Amygdala (tissue), 56 donors: ENCODE results near the gene DNAJC17.

Experiments used
- DNase-seq, 56 donors: peaks; one replicate each; lab custom pipeline; 2025; lab: John Stamatoyannopoulos, UW

The DNAJC17 gene, protein sequence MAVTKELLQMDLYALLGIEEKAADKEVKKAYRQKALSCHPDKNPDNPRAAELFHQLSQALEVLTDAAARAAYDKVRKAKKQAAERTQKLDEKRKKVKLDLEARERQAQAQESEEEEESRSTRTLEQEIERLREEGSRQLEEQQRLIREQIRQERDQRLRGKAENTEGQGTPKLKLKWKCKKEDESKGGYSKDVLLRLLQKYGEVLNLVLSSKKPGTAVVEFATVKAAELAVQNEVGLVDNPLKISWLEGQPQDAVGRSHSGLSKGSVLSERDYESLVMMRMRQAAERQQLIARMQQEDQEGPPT

DNA sequence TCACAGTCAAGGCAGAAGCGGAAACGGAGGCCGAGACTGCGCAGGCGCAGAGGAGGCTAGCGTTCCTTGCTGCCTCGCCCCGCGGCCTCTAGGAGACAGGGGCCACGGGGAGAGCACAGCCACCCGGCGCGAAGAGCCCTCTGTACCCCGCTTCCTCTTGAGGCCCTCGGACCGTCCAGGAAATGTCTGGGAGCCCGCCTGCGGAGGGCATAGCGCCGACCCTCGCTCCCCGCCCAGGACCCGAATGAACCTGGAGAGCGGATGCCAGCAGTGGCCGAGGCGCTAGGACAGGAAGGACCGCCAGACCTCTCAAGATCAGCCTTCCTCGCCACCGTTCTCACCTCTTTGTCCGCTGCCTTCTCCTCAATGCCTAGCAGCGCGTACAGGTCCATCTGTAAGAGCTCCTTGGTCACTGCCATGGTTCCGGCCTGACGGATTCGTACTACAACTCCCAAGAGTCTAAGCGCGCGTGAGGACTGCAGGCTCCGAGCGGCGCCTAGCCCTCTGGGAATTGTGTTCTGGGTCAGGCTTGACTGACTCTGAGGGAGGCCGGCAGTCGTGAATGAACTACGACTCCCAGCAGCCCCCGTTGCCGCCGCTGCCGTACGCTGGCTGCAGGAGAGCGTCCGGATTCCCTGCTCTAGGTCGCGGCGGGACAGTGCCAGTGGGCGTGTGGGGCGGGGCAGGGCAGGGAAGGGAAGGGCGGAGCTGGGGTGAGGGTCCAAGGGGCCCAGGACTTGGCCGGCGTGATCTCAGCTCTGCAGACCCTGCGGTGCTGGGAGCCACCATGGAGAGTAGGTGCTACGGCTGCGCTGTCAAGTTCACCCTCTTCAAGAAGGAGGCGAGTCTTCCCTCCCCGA is at the start of gene DNAJC17, which contains the start of gene ZFYVE19:
TSS of gene DNAJC17 (minus strand) at position 446 of the 860 bp plus-strand sequence. CDS start at position 419, 27 bp downstream.
TSS of gene ZFYVE19 (plus strand) at position 62 of the 860 bp plus-strand sequence. CDS start at position 563, 501 bp downstream.
- peak; percentile 60 to 99 (median 96) for DNase-seq

DNA sequence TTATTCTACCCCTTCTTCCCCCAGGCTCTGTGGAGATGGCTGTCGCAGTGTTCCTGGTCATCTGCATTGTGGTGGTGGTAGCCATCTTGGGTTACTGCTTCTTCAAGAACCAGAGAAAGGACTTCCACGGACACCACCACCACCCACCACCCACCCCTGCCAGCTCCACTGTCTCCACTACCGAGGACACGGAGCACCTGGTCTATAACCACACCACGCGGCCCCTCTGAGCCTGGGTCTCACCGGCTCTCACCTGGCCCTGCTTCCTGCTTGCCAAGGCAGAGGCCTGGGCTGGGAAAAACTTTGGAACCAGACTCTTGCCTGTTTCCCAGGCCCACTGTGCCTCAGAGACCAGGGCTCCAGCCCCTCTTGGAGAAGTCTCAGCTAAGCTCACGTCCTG is 49.5 kb upstream of the DNAJC17 start:
- no peak for DNase-seq

DNA sequence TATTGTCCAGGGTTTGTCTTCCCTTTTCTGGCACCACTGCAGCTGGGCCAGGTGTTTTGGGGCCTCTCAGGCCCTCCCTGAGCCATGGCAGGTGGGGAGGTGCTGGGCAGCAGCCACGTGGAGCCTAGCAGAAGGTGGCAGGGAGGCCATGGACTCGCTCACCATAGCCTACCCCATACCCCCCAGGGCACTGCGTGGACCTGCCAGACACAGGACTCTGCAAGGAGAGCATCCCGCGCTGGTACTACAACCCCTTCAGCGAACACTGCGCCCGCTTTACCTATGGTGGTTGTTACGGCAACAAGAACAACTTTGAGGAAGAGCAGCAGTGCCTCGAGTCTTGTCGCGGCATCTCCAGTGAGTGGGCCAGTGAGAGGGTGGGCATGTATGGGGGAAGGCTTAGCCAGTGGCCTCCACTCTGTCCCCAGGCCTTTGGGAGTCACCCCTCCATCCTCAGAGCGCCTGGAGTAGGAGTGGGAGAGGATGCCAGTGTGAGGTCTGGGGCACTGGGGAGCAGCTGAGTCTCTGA is 48.5 kb upstream of the DNAJC17 start:
- DNase-seq: no peak

DNA sequence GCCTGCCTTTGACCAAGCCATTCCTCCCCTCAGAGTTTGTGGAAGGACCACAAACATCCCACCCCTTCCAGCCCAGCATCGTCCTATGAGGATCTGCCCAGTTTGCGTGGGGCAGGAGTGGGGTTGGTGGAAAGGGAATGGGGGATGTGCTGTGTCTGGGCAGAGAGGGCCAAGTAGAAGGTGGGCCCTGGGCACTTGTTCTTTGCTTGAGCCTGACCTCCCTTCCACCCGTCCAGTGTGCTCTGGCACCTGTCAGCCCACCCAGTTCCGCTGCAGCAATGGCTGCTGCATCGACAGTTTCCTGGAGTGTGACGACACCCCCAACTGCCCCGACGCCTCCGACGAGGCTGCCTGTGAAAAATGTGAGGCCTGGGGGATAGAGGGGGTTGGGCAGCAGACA is 46.9 kb upstream of the DNAJC17 start:
- DNase-seq: no peak

DNA sequence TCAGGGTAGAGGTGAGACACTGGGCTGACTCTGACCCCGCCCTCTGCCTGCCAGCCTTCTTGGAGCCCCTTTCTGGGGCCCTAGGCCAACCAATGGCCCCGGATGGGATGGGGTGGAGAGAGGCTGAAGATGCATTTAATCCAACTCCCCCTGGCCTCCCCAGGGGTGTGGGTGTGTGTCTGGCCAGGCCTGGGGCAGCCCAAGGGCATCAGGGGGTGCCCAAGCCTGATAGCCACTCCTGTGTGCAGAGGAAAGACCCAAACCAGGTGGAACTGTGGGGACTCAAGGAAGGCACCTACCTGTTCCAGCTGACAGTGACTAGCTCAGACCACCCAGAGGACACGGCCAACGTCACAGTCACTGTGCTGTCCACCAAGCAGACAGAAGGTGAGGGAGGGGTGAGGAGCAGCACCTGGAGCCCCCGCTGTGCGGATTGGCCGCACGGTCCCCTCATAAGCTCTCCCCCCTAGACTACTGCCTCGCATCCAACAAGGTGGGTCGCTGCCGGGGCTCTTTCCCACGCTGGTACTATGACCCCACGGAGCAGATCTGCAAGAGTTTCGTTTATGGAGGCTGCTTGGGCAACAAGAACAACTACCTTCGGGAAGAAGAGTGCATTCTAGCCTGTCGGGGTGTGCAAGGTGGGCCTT is 46.1 kb upstream of the DNAJC17 start:
- no peak for DNase-seq

DNA sequence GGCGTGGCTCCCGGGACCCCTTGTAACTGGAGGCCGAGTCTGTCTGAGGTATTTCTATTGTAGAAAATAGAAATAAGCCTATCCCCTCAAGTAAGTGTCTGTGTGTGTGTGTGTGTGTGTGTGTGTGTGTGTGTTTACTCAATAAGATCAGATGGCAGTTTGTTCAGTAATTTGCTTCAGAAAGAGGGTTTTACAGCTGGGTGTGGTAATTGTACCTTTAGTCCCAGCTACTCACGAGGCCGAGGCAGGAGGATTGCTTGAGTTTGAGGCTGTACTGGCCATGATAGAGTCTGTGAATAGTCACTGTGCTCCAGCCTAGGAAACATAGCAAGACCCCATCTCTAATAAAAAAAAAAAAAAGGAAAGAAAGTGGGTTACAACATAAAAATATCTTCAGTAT is 45.3 kb upstream of the DNAJC17 start:
- no peak for DNase-seq

DNA sequence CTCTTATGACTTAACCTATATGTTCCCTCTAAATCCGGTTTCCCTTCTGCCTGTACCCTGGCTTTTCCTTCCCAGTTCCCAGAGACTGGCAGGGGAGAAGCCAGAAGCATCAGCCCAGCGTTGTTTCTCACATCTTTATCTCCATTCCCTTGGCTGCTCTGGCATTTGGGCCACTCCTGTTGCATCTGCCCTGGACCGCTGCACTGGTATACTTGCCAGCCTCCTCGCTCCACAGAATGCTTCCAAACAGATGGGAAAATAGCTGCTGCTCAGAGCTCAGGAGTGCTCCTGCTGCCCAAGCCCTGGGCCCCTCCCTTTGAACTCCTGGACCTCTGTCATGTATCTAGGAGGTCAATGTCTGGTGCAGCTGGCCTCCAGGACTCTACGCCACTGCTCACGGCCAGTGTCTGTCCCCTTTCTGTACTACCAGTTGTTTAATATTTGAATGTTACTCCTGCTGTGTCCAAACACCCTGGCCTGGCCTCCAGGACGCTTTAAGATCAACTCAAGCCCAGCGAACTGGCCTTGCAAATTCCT is 43.4 kb upstream of the DNAJC17 start:
- DNase-seq: no peak

DNA sequence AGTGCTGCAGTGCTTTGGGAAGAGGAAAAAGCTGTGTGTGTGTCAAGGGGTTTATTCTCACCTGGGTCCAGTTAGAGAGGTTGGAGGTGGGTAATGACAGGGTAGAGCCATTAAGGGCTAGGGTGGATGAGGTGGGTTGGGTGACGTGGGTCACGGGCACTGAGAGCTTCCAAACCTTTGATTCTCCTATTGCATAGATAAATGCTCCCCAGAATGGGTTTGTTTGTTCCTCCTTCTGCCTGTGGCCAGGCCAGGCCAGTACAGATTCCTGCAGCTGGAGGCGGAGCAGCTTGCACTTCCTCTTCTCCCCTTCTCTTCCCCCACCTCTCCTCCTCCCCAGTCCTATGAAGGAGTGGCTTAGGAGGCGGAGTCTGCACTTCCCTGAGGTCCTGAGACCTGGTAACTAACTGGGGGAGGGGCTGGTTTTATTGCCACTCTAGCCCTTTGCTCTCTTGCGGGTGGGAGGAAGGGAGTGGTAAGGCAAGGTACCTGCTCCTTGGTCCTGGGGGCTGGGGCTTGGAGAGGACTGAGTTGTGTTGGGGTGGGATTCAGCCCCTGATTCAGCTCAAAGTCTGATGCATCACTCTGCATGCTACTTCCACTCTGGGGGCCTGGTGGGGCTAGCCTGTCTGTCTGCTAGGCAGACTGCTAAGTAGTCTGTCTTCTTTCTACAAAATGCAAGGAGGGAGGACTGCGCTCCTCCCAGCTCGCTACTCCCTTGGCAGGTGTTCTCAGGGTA is 40.1 kb upstream of the DNAJC17 start:
- peak in 17 of 56 donors; percentile 3 to 52 (median 16) for DNase-seq

DNA sequence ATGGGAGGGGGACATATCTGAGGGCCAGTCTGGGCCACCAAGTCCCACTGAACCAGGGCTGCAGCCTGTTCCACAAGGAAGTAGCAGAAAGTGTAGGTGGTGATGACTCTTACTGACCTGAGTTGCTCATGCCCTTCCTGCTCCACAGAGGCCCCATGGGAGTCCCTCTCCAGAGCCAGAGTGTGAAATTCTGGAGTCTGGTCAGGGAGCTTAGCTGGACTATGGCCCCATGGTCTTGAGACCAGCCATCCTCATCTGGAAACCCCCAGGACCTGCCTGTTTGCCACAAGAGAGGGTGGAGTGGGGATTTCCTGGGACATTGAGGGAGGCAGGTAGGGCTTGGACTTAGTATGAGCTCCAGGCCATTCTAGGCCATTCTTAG is 39.6 kb upstream of the DNAJC17 start:
- DNase-seq: no peak

DNA sequence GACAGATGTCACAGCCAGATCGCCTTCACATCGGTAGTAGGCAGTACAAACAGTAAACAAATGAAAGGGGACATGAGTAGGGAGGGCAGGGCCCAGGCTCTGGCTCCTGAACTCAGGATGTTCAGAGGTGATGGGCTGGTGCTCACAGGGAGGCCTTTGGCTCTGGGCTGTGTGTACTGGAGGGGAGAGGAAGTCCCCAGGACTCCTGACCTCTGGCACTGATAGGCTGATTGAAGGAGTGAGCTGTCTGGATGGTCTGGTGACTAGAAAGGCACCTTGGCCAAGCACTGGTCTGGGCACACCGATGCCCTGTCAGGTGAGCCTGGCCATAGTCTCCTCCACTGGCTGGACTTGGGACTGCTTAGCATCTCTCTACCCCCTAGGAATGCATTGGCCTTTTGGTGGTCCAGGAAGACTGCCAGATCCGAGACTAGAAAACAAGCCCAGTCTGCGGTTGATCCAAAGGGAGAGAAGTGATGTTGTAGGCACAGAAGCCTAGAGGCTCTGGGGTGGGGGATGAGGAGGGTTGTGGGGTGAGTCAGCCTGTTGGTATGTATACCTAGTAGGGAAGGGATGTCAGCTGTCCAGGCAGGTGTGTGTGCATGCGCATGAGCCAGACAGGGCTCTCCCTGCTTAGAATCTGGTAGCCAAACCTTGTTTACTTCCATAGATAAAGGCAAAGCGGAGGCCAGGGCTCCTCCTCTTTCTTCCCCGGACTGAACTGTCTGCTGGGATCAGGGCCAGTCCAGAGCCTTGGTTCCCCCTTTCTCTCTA is 38.4 kb upstream of the DNAJC17 start:
- DNase-seq: no peak

DNA sequence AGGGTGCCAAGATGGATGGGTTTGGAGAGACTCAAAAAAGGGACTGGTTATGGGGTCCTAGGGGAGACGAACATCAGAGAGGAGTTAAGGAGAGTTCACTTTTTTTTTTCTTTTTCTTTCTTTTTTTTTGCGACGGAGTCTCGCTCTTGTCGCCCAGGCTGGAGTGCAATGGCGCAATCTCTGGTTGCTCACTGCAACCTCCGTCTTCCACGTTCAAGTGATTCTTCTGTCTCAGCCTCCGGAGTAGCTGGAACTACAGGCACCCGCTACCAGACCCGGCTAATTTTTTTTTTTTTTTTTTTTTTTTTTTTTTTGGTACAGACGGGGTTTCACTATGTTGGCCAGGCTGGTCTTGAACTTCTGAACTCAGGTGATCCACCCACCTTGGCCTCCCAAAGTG is 37.8 kb upstream of the DNAJC17 start:
- no peak for DNase-seq

DNA sequence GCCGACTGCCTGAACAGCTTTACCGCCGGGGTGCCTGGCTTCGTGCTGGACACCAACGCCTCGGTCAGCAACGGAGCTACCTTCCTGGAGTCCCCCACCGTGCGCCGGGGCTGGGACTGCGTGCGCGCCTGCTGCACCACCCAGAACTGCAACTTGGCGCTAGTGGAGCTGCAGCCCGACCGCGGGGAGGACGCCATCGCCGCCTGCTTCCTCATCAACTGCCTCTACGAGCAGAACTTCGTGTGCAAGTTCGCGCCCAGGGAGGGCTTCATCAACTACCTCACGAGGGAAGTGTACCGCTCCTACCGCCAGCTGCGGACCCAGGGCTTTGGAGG is 37.4 kb upstream of the DNAJC17 start:
- DNase-seq: no peak

DNA sequence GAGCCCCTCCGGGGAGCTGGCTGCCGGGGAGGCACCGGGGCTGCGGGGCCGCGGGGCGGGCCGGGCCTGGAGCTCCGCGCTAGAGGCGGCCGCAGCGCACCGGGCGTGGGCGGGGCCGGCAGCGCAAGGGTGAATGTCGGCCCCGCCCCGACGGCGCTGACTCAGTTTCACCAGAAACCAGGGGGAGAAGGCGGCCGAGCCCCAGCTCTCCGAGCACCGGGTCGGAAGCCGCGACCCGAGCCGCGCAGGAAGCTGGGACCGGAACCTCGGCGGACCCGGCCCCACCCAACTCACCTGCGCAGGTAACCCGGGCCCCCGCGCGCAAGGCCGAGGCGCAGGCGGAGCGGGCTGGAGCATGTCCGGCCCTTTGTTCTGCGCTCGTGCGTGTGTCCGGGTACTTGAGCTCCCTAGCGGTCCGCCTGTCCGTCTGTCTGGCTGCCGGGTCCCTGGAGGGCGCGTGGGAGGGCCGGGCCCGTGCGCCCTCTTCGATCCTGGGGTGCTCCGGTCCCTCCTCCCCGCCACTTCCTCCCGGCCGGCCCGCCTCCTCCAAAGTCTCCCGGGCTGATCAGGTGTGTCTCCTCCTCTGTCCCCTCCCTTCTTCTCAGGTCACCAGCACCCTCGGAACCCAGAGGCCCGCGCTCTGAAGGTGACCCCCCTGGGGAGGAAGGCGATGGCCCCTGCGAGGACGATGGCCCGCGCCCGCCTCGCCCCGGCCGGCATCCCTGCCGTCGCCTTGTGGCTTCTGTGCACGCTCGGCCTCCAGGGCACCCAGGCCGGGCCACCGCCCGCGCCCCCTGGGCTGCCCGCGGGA is 36.8 kb upstream of the DNAJC17 start, which contains the start of gene SPINT1:
TSS of gene SPINT1 (plus strand) at position 164 of the 811 bp plus-strand sequence. CDS start at position 671, 507 bp downstream.
- DNase-seq: no peak

DNA sequence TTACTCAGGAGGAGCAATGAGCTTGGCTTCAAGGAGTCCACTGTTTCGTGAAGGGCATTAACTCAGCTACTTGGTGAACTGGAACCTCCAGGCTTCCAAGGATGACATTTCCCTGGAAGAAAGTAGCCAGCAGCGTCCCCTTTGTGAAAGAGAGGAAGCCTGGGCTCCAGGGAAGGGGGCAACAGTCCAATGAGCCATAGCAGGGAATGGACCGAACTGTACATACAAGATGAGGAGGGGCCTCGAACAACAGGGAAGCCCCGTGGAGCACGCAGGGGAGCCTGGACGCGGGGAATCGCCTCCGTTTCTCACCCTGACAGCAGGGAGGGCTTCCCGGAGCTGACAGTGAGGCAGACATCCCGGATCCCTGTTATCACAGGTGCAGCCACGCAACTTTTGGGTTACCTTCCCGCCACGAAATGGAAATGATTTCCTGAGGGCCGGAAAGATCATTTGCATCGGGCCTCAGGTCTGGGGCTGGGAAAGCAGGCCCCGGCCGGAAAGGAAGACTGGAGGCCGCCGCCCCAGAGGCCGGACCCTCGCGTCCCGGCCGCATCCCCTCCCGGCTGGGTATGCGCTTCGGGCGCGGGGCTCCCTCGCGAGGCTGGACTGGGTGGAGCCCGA is 36.1 kb upstream of the DNAJC17 start:
- no peak for DNase-seq

DNA sequence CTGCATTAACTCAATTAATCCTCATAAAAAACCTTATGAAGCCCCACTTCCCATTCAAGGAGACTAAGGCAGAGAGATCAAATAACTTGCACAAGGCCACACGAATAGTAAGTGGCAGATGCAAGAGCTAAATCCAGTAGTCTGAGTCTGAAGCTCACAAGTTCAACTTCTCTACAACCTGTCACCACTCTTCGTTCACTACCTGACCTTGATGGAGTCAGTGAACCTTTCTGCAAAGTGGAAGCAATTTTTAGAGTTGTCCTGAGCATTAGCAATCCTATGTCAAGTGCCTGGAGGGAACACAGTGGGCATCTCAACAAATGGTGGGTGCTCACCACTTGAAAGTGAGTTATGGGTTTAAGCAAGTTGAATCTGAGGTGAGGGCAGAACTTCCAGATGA is 34.5 kb upstream of the DNAJC17 start:
- DNase-seq: no peak

DNA sequence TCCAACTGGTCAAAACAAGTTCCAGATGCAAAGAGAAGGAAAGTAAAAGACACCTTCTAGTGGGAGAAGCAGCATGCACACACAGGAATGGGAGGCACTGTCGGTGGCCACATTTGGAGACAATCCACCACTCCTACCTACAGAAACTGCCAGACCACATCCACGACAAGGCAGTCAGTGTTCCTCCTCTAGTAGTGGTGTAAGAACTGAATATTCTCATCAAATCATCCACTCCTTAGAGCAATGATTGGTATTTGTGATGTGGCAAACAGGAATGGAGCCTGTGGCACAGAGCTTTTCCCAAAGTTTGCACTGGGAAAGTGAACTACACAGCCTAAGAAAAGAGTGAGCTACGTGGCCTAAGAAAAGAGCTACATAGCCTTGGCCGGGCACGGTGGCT is 31.5 kb upstream of the DNAJC17 start:
- no peak for DNase-seq

DNA sequence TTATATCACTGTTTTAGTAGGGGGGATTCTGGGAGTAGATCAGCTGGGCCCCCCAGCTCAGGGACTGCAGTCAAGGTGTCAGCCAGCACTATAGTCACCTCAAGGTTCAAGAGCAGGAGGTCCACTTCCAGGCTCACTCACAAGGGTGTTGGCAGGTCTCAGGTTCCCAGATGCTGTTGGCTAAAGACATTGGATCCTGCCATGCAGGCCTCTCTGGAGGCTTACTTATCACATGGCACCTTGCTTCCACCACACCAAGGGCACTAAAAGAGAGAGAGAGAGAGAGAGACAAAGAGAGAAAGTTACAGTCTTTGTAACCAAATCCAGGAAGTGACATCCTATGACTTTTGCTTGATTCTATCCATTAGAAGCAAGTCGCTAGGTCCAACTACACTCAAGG is 28.7 kb upstream of the DNAJC17 start:
- DNase-seq: no peak

DNA sequence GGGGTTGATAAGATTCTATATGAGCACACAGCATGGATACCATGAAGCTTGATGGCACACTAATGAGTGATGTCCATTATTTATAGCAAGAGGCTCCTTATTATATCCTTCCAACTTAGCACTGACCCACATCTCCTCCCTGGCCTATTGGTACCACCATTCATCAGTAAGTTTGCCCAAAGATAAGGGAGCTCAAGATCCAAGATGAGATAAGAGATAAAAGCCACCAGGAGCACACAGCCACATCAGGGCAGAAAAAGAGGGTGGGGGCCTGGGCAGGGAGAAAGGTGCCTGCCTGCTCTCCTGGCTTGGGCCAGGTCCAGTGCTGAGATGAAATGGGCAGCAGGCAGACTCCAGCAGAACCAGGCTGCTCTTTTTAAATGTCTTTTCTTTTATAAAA is 25.6 kb upstream of the DNAJC17 start:
- no peak for DNase-seq
